ENCODE measurements around the gene SOX3. TPM values are rescaled to one million over a fixed set of nuclear protein-coding genes. Genes with fewer than 3 reads are reported as not detected.

The SOX3 gene
- total and polyA plus RNA-seq, 9 of the 15 experiments (the other 6 are each of a cell fraction or from before 2014, with no cell fraction given): not detected

DNA sequence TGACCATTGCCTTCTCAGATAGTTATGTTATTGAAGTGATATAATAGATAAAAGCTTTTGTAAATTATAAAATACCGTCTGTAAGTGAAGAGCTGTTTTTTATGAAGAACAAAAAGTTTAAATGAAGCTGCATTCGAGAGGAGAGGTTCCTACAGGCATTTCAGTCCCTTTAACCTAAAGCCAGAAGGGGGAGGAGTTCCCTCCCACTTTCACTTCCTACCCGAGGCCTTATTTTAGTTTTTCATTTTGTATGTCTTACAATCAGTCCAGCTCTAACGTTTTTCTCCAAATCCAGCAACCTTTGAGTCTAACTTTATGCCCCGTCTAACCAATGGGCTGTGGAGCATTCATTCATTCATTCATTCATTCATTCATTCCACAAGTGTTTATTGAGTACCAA is 16.5 kb upstream of the SOX3 start (continued):
- TF ChIP-seq HEY1 (CRISPR knock-in tag; IDR thresholded peaks at IDR 0.05; ENCODE audit: borderline replicate concordance): no peak
- no peak for TF ChIP-seq ZNF253 (CRISPR knock-in tag; conservative IDR thresholded peaks at IDR 0.05)
- TF ChIP-seq THRAP3 (IDR thresholded peaks at IDR 0.05; ENCODE audit: borderline replicate concordance): no peak
- no peak for TF ChIP-seq ZNF766 (CRISPR knock-in tag; conservative IDR thresholded peaks at IDR 0.05)

DNA sequence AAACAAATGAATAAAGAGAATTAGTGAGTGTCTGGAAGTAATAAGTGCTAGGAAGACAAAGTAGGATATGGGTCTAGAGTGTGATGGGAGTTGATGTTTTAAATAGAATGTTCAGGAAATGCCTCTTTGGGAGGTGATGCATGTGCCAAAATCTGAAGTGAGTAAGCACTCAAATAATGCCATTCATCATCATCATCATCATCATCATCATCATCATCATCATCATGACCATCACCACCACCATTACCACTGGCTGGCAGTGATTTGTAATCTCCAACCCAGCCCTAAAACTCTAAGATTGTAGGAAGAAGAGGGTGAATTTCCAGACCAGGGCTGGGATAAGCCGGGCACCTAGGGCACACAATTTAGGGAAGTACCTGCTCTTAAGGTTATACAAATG is 9.7 kb upstream of the SOX3 start:
- ChIA-PET CTCF (ENCODE audit: low intra/inter-chr PET ratio) (no interaction called here), POLR2A (no interaction called here)
- ATAC-seq (no peak), FAIRE-seq (no peak), DNase-seq (ENCODE audit: extremely low read depth in 1 of 4, low spot score in 3 of 4) (no peak)
- no peak overlapping the region for H3K4me3 ChIP-seq
- H3K27me3 ChIP-seq (ENCODE audit: control insufficient read depth in 2 of 2, insufficient read depth in 2 of 2, low read length in 2 of 2): no peaks in the 10 kb centered on the region; a peak in 1 of 5 replicates
- H3K9ac ChIP-seq (ENCODE audit: insufficient read depth in 1 of 2, low read depth in 2 of 2, low read length in 2 of 2): no peak overlapping the region
- in situ Hi-C loops (cut with MboI): no loop called here
- no peaks in the 10 kb centered on the region for H4K20me1 ChIP-seq (replicated peaks; ENCODE audit: control insufficient read depth, insufficient read depth, low read length)
- no peaks in the 10 kb centered on the region for H3K9me1 ChIP-seq (ENCODE audit: control insufficient read depth, insufficient read depth, low read length)
- H2AFZ ChIP-seq (ENCODE audit: low read depth, low read length): no peak overlapping the region
- no peak overlapping the region for H3K27ac ChIP-seq (ENCODE audit: extremely low read depth, low read depth, low read length)
- H3K4me1 ChIP-seq (replicated peaks in 1 of 2; ENCODE audit: control insufficient read depth in 2 of 2, insufficient read depth in 2 of 2, low read length in 2 of 2): no peaks in the 10 kb centered on the region
- no peak overlapping the region for H3K4me2 ChIP-seq (ENCODE audit: insufficient read depth, low read length)
- no peaks in the 10 kb centered on the region for H3K36me3 ChIP-seq (ENCODE audit: control insufficient read depth, insufficient read depth, low read length)
- no peaks in the 10 kb centered on the region for H3K9me3 ChIP-seq (replicated peaks; ENCODE audit: control insufficient read depth, insufficient read depth, low read depth, low read length)
- WGBS (ENCODE audit: insufficient coverage, low coverage, missing lambda C conversion rate): 0% methylated on average over 1 of the region's 1 CpG
- H3K79me2 ChIP-seq (ENCODE audit: control insufficient read depth, insufficient read depth, low read length): no peaks in the 10 kb centered on the region
- BruUV-seq (replicated peaks): no TSS peak
- intact Hi-C loops (cut with micrococcal nuclease): no loop called here
- TF ChIP-seq SLC30A9 (CRISPR knock-in tag; IDR thresholded peaks at IDR 0.05) (no peak), PHF21A (IDR thresholded peaks at IDR 0.05; ENCODE audit: borderline replicate concordance, low read depth) (no peak), SNRNP70 (optimal IDR thresholded peaks at IDR 0.05; ENCODE audit: low read depth, low read length) (no peak), NFE2 (IDR thresholded peaks at IDR 0.05; ENCODE audit: low read depth) (no peak), CREBBP (IDR thresholded peaks at IDR 0.05; ENCODE audit: low read depth, low read length) (no peak), ZNF830 (CRISPR knock-in tag; IDR thresholded peaks at IDR 0.05) (no peak), ZNF507 (tag; conservative IDR thresholded peaks at IDR 0.05) (no peak), EGR1 (conservative IDR thresholded peaks at IDR 0.05) (no peak), ZNF263 (CRISPR knock-in tag; IDR thresholded peaks at IDR 0.05; ENCODE audit: borderline replicate concordance) (no peak), SP2 (IDR thresholded peaks at IDR 0.05; ENCODE audit: extremely low read depth, low read depth, low read length, poor library complexity, severe bottlenecking) (no peak), ATF7 (IDR thresholded peaks at IDR 0.05) (no peak), MTA3 (IDR thresholded peaks at IDR 0.05; ENCODE audit: borderline replicate concordance) (no peak), ETV5 (CRISPR knock-in tag; IDR thresholded peaks at IDR 0.05; ENCODE audit: low read depth) (no peak), STAT5B (CRISPR knock-in tag; IDR thresholded peaks at IDR 0.05) (no peak)
- TF ChIP-seq, protein P1, sequence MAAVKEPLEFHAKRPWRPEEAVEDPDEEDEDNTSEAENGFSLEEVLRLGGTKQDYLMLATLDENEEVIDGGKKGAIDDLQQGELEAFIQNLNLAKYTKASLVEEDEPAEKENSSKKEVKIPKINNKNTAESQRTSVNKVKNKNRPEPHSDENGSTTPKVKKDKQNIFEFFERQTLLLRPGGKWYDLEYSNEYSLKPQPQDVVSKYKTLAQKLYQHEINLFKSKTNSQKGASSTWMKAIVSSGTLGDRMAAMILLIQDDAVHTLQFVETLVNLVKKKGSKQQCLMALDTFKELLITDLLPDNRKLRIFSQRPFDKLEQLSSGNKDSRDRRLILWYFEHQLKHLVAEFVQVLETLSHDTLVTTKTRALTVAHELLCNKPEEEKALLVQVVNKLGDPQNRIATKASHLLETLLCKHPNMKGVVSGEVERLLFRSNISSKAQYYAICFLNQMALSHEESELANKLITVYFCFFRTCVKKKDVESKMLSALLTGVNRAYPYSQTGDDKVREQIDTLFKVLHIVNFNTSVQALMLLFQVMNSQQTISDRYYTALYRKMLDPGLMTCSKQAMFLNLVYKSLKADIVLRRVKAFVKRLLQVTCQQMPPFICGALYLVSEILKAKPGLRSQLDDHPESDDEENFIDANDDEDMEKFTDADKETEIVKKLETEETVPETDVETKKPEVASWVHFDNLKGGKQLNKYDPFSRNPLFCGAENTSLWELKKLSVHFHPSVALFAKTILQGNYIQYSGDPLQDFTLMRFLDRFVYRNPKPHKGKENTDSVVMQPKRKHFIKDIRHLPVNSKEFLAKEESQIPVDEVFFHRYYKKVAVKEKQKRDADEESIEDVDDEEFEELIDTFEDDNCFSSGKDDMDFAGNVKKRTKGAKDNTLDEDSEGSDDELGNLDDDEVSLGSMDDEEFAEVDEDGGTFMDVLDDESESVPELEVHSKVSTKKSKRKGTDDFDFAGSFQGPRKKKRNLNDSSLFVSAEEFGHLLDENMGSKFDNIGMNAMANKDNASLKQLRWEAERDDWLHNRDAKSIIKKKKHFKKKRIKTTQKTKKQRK (IDR thresholded peaks at IDR 0.05; ENCODE audit: borderline replicate concordance, low read depth, low read length): no peak
